Esophagus muscularis mucosa (tissue), 3 donors: Measurements from ENCODE around the gene SCFD2.

Experiments used
- POLR2A ChIP-seq: fragments of 450-650 bp; IDR thresholded peaks from one replicate; pipeline ENCODE4 v1.6.1; 2017; ENCODE audit warnings: antibody characterized with exemption, moderate library complexity, mild to moderate bottlenecking, low read depth
- POLR2AphosphoS5 ChIP-seq, 2 donors: sonication (generic); formaldehyde crosslinking; IDR thresholded peaks; one replicate each; pipeline ENCODE4 v1.6.1; 2017; ENCODE audit warnings: antibody characterized with exemption in 2 of 2
- TF ChIP-seq, protein P1 (sequence below), 3 experiments: fragments of 200-600 bp in 2 of 3; fragments of 450-650 bp in 1 of 3; sonication (generic) in 2 of 3; IDR thresholded peaks; one replicate each; pipeline ENCODE4 v1.5.1; 2017 to 2019; ENCODE audit warnings: antibody characterized with exemption in 3 of 3, mild to moderate bottlenecking in 2 of 3, moderate library complexity in 1 of 3

- TF ChIP-seq, protein P1, sequence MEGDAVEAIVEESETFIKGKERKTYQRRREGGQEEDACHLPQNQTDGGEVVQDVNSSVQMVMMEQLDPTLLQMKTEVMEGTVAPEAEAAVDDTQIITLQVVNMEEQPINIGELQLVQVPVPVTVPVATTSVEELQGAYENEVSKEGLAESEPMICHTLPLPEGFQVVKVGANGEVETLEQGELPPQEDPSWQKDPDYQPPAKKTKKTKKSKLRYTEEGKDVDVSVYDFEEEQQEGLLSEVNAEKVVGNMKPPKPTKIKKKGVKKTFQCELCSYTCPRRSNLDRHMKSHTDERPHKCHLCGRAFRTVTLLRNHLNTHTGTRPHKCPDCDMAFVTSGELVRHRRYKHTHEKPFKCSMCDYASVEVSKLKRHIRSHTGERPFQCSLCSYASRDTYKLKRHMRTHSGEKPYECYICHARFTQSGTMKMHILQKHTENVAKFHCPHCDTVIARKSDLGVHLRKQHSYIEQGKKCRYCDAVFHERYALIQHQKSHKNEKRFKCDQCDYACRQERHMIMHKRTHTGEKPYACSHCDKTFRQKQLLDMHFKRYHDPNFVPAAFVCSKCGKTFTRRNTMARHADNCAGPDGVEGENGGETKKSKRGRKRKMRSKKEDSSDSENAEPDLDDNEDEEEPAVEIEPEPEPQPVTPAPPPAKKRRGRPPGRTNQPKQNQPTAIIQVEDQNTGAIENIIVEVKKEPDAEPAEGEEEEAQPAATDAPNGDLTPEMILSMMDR (IDR thresholded peaks at IDR 0.05) = no peak
- no peak for TF ChIP-seq POLR2AphosphoS5 (IDR thresholded peaks at IDR 0.05)
- TF ChIP-seq POLR2A = no peak
Observed at GRCh38 chr4:53094040-53094439, 271.8 kb downstream of the SCFD2 start.
